GM12892 (cell line): Measurements from ENCODE around the gene ANKRD55.
"Not testable (repeated sequence)": the region's sequence is repeated elsewhere in the genome, so short reads cannot be mapped to it uniquely, and the experiment has no call there.

Experiments
- POLR2AphosphoS5 ChIP-seq: IDR thresholded peaks from 2 replicates; pipeline ENCODE4 v1.6.1; 2011; ENCODE audit warnings: low read depth, low read length, control low read depth
- TAF1 ChIP-seq: IDR thresholded peaks from 2 replicates; pipeline ENCODE4 v1.6.1; 2011; ENCODE audit warnings: low read depth, mild to moderate bottlenecking, control low read depth, low read length, borderline replicate concordance

GRCh38 chr5:56223298-56223697 lies 9.8 kb downstream of the ANKRD55 start:
- TF ChIP-seq POLR2AphosphoS5, TAF1: not testable (repeated sequence)
